A549 (cell line): Measurements from ENCODE around the gene XPNPEP2. TPM values are rescaled to one million over a fixed set of nuclear protein-coding genes. Genes with fewer than 3 reads are reported as not detected.

Experiments used
- ATAC-seq, 2 experiments: fragments of 200-7000 bp in 1 of 2; fragments of >200 bp in 1 of 2; cut with Nextera tagmentation in 1 of 2; cut with Tn5 transposase in 1 of 2; 3 replicates each; pipeline versions ENCODE4 v1.8.0 to v1.9.1; 2018 to 2020; ENCODE audit warnings: mild to moderate bottlenecking in 1 of 2, moderate library complexity in 1 of 2
- CTCF ChIA-PET: fragments of 300-600 bp; sonication (Branson Sonifier 250); formaldehyde crosslinking; extraction: SDS; loops from one replicate; lab custom pipeline; 2021; ENCODE audit warnings: antibody characterized with exemption, inconsistent platforms; lab: Yijun Ruan, JAX
- POLR2A ChIA-PET: fragments of 350-600 bp; formaldehyde crosslinking; extraction: SDS; loops from one replicate; lab custom pipeline; 2021; ENCODE audit warnings: antibody characterized with exemption, inconsistent platforms; lab: Yijun Ruan, JAX
- DNase-seq, 2 experiments: peaks; one replicate each; pipeline versions ENCODE4 v3.0.0 to v3.0.0-alpha.2; 2011 to 2016; ENCODE audit warnings: low read depth in 1 of 2, low spot score in 1 of 2
- FAIRE-seq: peaks from 2 replicates; lab custom pipeline; 2011; peaks lifted over from hg19 to GRCh38; lab: Jason Lieb, UNC
- H3K27ac ChIP-seq, 2 experiments: fragments of >200 bp; sonication (Bioruptor Twin); formaldehyde crosslinking; 3 replicates each; pipeline ENCODE4 v1.5.1; 2016 to 2017
- H3K4me1 ChIP-seq: fragments of >200 bp; sonication (Bioruptor Twin); formaldehyde crosslinking; 3 replicates; pipeline ENCODE4 v1.6.1; 2016
- H3K4me2 ChIP-seq: fragments of >200 bp; sonication (Bioruptor Twin); formaldehyde crosslinking; 3 replicates; pipeline ENCODE4 v1.6.1; 2016
- H3K4me3 ChIP-seq: fragments of >200 bp; sonication (Bioruptor Twin); formaldehyde crosslinking; 3 replicates; pipeline ENCODE4 v1.5.1; 2016
- H3K9me3 ChIP-seq: fragments of >200 bp; sonication (Bioruptor Twin); formaldehyde crosslinking; 3 replicates; pipeline ENCODE4 v1.6.1; 2016
- CBX2 ChIP-seq: fragments of 200-600 bp; sonication (generic); IDR thresholded peaks from 2 replicates; pipeline ENCODE4 v1.6.1; 2016; ENCODE audit warnings: low read depth, mild to moderate bottlenecking, borderline replicate concordance
- E2F6 ChIP-seq: IDR thresholded peaks from 2 replicates; pipeline ENCODE4 v1.6.1; 2012; ENCODE audit warnings: low read depth, borderline replicate concordance
- EHF ChIP-seq: fragments of 250-450 bp; sonication (Bioruptor Pico); IDR thresholded peaks from 2 replicates; pipeline ENCODE4 v1.5.0; 2020; ENCODE audit warnings: mild to moderate bottlenecking
- EP300 ChIP-seq, 2 experiments: fragments of >200 bp; sonication (Bioruptor Twin); formaldehyde crosslinking; IDR thresholded peaks; 2 replicates in 1 of 2; 3 replicates in 1 of 2; pipeline ENCODE4 v1.6.1; 2016 to 2017
- ESRRA ChIP-seq: fragments of 150-350 bp; IDR thresholded peaks from 2 replicates; pipeline ENCODE4 v1.6.1; 2014; ENCODE audit warnings: mild to moderate bottlenecking, low read length, borderline replicate concordance
- FOSL2 ChIP-seq, 2 experiments: fragments of 450-650 bp in 1 of 2; fragments of >200 bp in 1 of 2; sonication (Bioruptor Twin) in 1 of 2; formaldehyde crosslinking; IDR thresholded peaks; 2 replicates each; pipeline versions ENCODE4 v1.5.0 to v1.6.1; 2016 to 2020; ENCODE audit warnings: mild to moderate bottlenecking in 1 of 2, moderate library complexity in 1 of 2
- FOXS1 ChIP-seq: fragments of 250-450 bp; sonication (Bioruptor Pico); IDR thresholded peaks from 2 replicates; pipeline ENCODE4 v1.5.0; 2020; ENCODE audit warnings: mild to moderate bottlenecking, moderate library complexity
- HDAC2 ChIP-seq: fragments of 200-600 bp; sonication (generic); IDR thresholded peaks from 2 replicates; pipeline ENCODE4 v1.6.1; 2016
- HES2 ChIP-seq: fragments of >200 bp; sonication (Bioruptor Twin); formaldehyde crosslinking; IDR thresholded peaks from 2 replicates; pipeline ENCODE4 v1.6.1; 2016
- JUNB ChIP-seq: fragments of >200 bp; sonication (Bioruptor Twin); formaldehyde crosslinking; IDR thresholded peaks from 2 replicates; pipeline ENCODE4 v1.6.1; 2016
- KDM1A ChIP-seq: fragments of 200-600 bp; sonication (generic); IDR thresholded peaks from 2 replicates; pipeline ENCODE4 v1.6.1; 2016; ENCODE audit warnings: low read depth, mild to moderate bottlenecking
- MAX ChIP-seq: IDR thresholded peaks from 2 replicates; pipeline ENCODE4 v1.6.1; 2012
- NR3C1 ChIP-seq: fragments of >200 bp; sonication (Bioruptor Twin); formaldehyde crosslinking; IDR thresholded peaks from 3 replicates; pipeline ENCODE4 v1.6.1; 2017
- PBX3 ChIP-seq: IDR thresholded peaks from 2 replicates; pipeline ENCODE4 v1.6.1; 2012
- PHF8 ChIP-seq: fragments of 200-600 bp; sonication (generic); IDR thresholded peaks from 2 replicates; pipeline ENCODE4 v1.6.1; 2016; ENCODE audit warnings: low read depth, mild to moderate bottlenecking, antibody characterized with exemption, moderate library complexity, borderline replicate concordance
- POLR2AphosphoS2 ChIP-seq: conservative IDR thresholded peaks from 2 replicates; pipeline ENCODE4 v1.6.1; 2012; ENCODE audit warnings: low read length, improper control_type of control experiment, inconsistent platforms
- RCOR1 ChIP-seq: fragments of 150-350 bp; IDR thresholded peaks from 2 replicates; pipeline ENCODE4 v1.6.1; 2014; ENCODE audit warnings: antibody characterized with exemption, low read length, low read depth
- RFX5 ChIP-seq: fragments of 450-650 bp; IDR thresholded peaks from 2 replicates; pipeline ENCODE4 v1.7.1; 2014; ENCODE audit warnings: antibody characterized with exemption, mild to moderate bottlenecking, moderate library complexity
- SREBF2 ChIP-seq: fragments of 450-650 bp; IDR thresholded peaks from 2 replicates; pipeline ENCODE4 v1.6.1; 2014; ENCODE audit warnings: mild to moderate bottlenecking, moderate library complexity
- ZFP36 ChIP-seq: fragments of 450-650 bp; IDR thresholded peaks from 2 replicates; pipeline ENCODE4 v1.6.1; 2014; ENCODE audit warnings: borderline replicate concordance; ENCODE audit not compliant: partially characterized antibody
- ZNF302 ChIP-seq: fragments of 250-450 bp; sonication (Bioruptor Pico); IDR thresholded peaks from 2 replicates; pipeline ENCODE4 v1.9.0; 2021; ENCODE audit warnings: inconsistent platforms, mild to moderate bottlenecking, moderate library complexity
- ZSCAN20 ChIP-seq: fragments of 250-450 bp; sonication (Bioruptor Pico); IDR thresholded peaks from 2 replicates; pipeline ENCODE4 v1.8.0; 2022; ENCODE audit warnings: mild to moderate bottlenecking, moderate library complexity
- WGBS: methylation state at CpG from one replicate; pipeline ENCODE4 v1.1.6; 2017; ENCODE audit errors: missing lambda C conversion rate; 5-methylcytosine and 5-hydroxymethylcytosine counted together
- polyA plus RNA-seq, 4 experiments: library from polyadenylated mRNA; depleted of rRNA in 3 of 4; stranded (reverse); fragments of >200 nt; fragmentation: RNase III in 1 of 4; extraction: RNeasy Plus Mini Kit Qiagen cat#74134 plus additional on column Dnase treatment in 1 of 4; gene quantifications; 2 replicates in 3 of 4; 3 replicates in 1 of 4; pipeline ENCODE4 v1.2.3, GENCODE V29; 2011 to 2017

XPNPEP2 gene
- polyA plus RNA-seq, 2 of the 4 experiments (the other 2 are of a cell fraction): not detected

DNA sequence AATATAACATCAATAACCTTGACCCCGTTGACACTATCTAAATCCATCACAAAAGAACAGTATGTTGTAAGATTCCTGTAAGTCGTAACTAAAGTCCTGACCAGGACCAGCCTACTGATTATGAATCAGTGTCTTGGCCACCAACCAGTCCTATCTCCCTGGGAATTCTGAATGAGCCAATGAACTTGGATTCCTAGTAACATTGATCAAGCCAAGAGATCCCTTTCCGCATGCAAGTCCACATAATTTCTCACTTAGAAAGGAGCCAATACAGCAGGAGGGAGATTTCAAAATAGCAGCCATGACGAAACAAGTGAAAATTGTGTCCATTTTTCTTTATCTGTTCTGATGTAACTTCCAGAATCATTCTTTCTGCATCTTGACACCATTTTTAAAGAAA is 9.5 kb downstream of the XPNPEP2 start:
- FAIRE-seq: no peak
- WGBS: 59% methylated on average over 4 of the region's 4 CpGs

DNA sequence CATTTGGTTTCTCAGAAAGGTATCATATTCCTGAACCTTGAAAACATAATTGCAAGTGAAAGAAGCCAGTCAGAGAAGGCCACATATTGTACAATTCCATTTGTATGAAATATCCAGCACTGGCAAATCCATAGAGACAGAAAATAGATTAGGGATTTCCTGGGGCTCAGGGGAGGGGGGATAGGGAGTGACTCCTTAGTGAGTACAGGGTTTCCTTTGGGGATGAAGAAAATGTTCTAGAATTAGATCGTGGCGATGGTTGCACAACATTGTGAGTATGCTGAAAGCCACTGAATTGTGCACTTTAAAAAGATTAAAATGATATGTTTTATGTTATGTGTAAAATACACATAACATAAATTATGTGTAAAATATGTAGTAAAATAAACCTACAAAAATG is 10.3 kb downstream of the XPNPEP2 start:
- no peak for ATAC-seq
- POLR2A ChIA-PET: no interaction called here
- CTCF ChIA-PET: interaction anchor here (0.5 kb wide), 1 partner anchor 1095 kb away, joined by 3 read pairs; no protein-coding TSS in a partner anchor

More for the DNA sequence above, 9.5 kb downstream of the XPNPEP2 start:
- ATAC-seq (no peak), DNase-seq (no peak)
- POLR2A ChIA-PET: no interaction called here
- Histone ChIP-seq H3K4me1 (no peaks in the 10 kb centered on the region), H3K4me3 (no peak overlapping the region), H3K9me3 (no peaks in the 10 kb centered on the region), H3K4me2 (no peak overlapping the region), H3K27ac (no peak overlapping the region)
- CTCF ChIA-PET: no interaction called here
- TF ChIP-seq ESRRA: no peak
- TF ChIP-seq E2F6: no peak
- TF ChIP-seq RFX5: no peak
- no peak for TF ChIP-seq ZFP36
- no peak for TF ChIP-seq PBX3
- no peak for TF ChIP-seq EHF (CRISPR knock-in tag)
- no peak for TF ChIP-seq KDM1A
- TF ChIP-seq SREBF2: no peak
- no peak for TF ChIP-seq CBX2
- no peak for TF ChIP-seq EP300 (IDR thresholded peaks at IDR 0.05)

DNA sequence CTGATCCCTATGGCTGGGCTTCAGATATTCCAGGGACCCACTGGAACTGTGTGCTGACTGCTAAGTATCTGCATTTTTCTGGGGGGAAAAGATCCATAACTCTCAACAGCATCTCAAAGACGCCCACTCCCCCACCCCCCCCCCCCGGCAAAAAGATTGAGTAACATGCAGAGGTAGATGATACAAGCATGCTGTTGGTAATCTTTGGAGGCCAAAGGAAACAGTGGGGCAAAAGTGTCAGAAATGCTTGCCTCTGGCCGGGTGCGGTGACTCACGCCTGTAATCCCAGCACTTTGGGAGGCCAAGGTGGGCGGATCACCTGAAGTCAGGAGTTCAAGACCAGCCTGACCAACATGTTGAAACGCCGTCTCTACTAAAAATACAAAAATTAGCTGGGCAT is 12.2 kb downstream of the XPNPEP2 start:
- DNase-seq (no peak), ATAC-seq (no peak), FAIRE-seq (no peak)
- Histone ChIP-seq H3K4me2 (no peak overlapping the region), H3K27ac (no peak overlapping the region), H3K4me3 (no peak overlapping the region), H3K9me3 (no peaks in the 10 kb centered on the region), H3K4me1 (no peaks in the 10 kb centered on the region)
- TF ChIP-seq RFX5: no peak
- TF ChIP-seq ESRRA: no peak
- TF ChIP-seq EHF (CRISPR knock-in tag): no peak
- no peak for TF ChIP-seq POLR2AphosphoS2
- no peak for TF ChIP-seq PHF8
- TF ChIP-seq KDM1A: no peak
- no peak for TF ChIP-seq HES2
- WGBS: 84% methylated on average over 8 of the region's 8 CpGs
- ChIA-PET CTCF (no interaction called here), POLR2A (no interaction called here)

More for the DNA sequence above, 10.3 kb downstream of the XPNPEP2 start:
- H3K27ac ChIP-seq: no peak overlapping the region
- H3K9me3 ChIP-seq: no peaks in the 10 kb centered on the region
- H3K4me2 ChIP-seq: no peak overlapping the region
- no peak for FAIRE-seq
- TF ChIP-seq RCOR1 (no peak), NR3C1 (no peak), ZSCAN20 (no peak), EHF (CRISPR knock-in tag) (no peak), JUNB (no peak), ZFP36 (no peak), ESRRA (no peak), FOXS1 (CRISPR knock-in tag) (no peak), EP300 (IDR thresholded peaks at IDR 0.05) (no peak), ZNF302 (CRISPR knock-in tag) (no peak), FOSL2 (IDR thresholded peaks at IDR 0.05) (no peak), FOSL2 (CRISPR knock-in tag; IDR thresholded peaks at IDR 0.05) (no peak), MAX (no peak), HDAC2 (no peak)
- H3K4me3 ChIP-seq: no peak overlapping the region
- no peaks in the 10 kb centered on the region for H3K4me1 ChIP-seq
- WGBS: 63% methylated on average over 2 of the region's 2 CpGs
- DNase-seq: no peak
